NCI-H187 treated with DMSO at 0.1 percent for 48 hours (cell line): ENCODE measurements around the gene CNKSR1.
A peak's percentile ranks its signal among the peaks of the same experiment; 100 is the strongest.
"Not testable (repeated sequence)": the region's sequence is repeated elsewhere in the genome, so short reads cannot be mapped to it uniquely, and the experiment has no call there.

ENCODE experiments used
- DNase-seq: peaks from one replicate; lab custom pipeline; 2025; lab: John Stamatoyannopoulos, UW

CNKSR1 gene

GRCh38 chr1:26230682-26231081 lies 53.4 kb downstream of the CNKSR1 start:
- not testable (repeated sequence) for DNase-seq

- DNase-seq, result peak; percentile 87
Measured at GRCh38 chr1:26233903-26234643, 56.8 kb downstream of the CNKSR1 start, which contains the start of gene CEP85. Gene CEP85 (plus strand): TSS chr1:26234200. CDS start chr1:26239784, 5,584 bp downstream.

- DNase-seq, result no peak
Measured at GRCh38 chr1:26234644-26235370, 57.5 kb downstream of the CNKSR1 start.

GRCh38 chr1:26237230-26237966 lies 60.1 kb downstream of the CNKSR1 start:
- DNase-seq, result no peak
